IMR-90 (cell line): Measurements from ENCODE around the gene SHB. TPM values are rescaled to one million over a fixed set of nuclear protein-coding genes. Genes with fewer than 3 reads are reported as not detected.

ENCODE experiments used
- ATAC-seq: fragments of 200-7000 bp; cut with Tn5 transposase; 2 replicates; pipeline ENCODE4 v1.9.1; 2020; ENCODE audit warnings: low read depth, mild to moderate bottlenecking, moderate library complexity
- BruUV-seq: library from RNA; stranded (reverse); fragments of 400-500 nt; replicated peaks from 2 replicates; lab custom pipeline; 2021; lab: Mats Ljungman, UMichigan
- CTCF ChIA-PET: fragments of 300-600 bp; formaldehyde crosslinking; extraction: SDS; loops from one replicate; lab custom pipeline; 2021; ENCODE audit warnings: antibody characterized with exemption; lab: Yijun Ruan, JAX
- POLR2A ChIA-PET: fragments of 300-600 bp; sonication (Branson Sonifier 250); formaldehyde crosslinking; loops from one replicate; lab custom pipeline; 2022; ENCODE audit warnings: antibody characterized with exemption; ENCODE audit not compliant: unreplicated experiment; lab: Charles Lee
- DNase-seq: peaks from one replicate; pipeline ENCODE4 v3.0.0; 2013
- H2AFZ ChIP-seq: replicated peaks from 2 replicates; pipeline ENCODE3; 2013; ENCODE audit warnings: low read length, mild to moderate bottlenecking; ENCODE audit not compliant: poor library complexity
- H2AK5ac ChIP-seq: 2 replicates; pipeline ENCODE4 v1.6.1; 2013; ENCODE audit warnings: low read depth, low read length, inconsistent platforms
- H2AK9ac ChIP-seq: replicated peaks from 2 replicates; pipeline ENCODE3; 2013; ENCODE audit warnings: mild to moderate bottlenecking, low read depth, low read length, moderate library complexity; ENCODE audit not compliant: poor library complexity
- H2BK120ac ChIP-seq: 2 replicates; pipeline ENCODE4 v1.6.1; 2013; ENCODE audit warnings: low read depth, low read length, inconsistent platforms
- H2BK15ac ChIP-seq: 3 replicates; pipeline ENCODE4 v1.6.1; 2013; ENCODE audit warnings: low read depth, low read length, inconsistent platforms
- H2BK20ac ChIP-seq: 2 replicates; pipeline ENCODE4 v1.6.1; 2013; ENCODE audit warnings: low read depth, mild to moderate bottlenecking, inconsistent platforms, low read length, moderate library complexity
- H2BK5ac ChIP-seq: 2 replicates; pipeline ENCODE4 v1.6.1; 2013; ENCODE audit warnings: mild to moderate bottlenecking, low read depth, low read length, inconsistent platforms; ENCODE audit not compliant: poor library complexity, severe bottlenecking
- H3K14ac ChIP-seq: replicated peaks from 2 replicates; pipeline ENCODE4 v1.6.1; 2013; ENCODE audit warnings: low read depth, low read length, inconsistent platforms
- H3K18ac ChIP-seq: 2 replicates; pipeline ENCODE4 v1.6.1; 2013; ENCODE audit warnings: low read depth, low read length, control low read depth
- H3K23ac ChIP-seq: 2 replicates; pipeline ENCODE4 v1.6.1; 2013; ENCODE audit warnings: low read depth, low read length, inconsistent platforms
- H3K27ac ChIP-seq: 2 replicates; pipeline ENCODE4 v1.5.1; 2013; ENCODE audit warnings: mild to moderate bottlenecking, control low read depth, low read length; ENCODE audit not compliant: insufficient read depth
- H3K27me3 ChIP-seq: 2 replicates; pipeline ENCODE4 v1.6.1; 2013; ENCODE audit warnings: low read length; ENCODE audit not compliant: control insufficient read depth, insufficient read depth
- H3K36me3 ChIP-seq: 2 replicates; pipeline ENCODE4 v1.6.1; 2013; ENCODE audit warnings: low read length, mixed read lengths; ENCODE audit not compliant: control insufficient read depth, insufficient read depth
- H3K4ac ChIP-seq: 2 replicates; pipeline ENCODE4 v1.6.1; 2013; ENCODE audit warnings: low read depth, low read length, inconsistent platforms
- H3K4me1 ChIP-seq: 2 replicates; pipeline ENCODE4 v1.6.1; 2013; ENCODE audit warnings: low read length, mixed read lengths; ENCODE audit not compliant: control insufficient read depth, insufficient read depth
- H3K4me2 ChIP-seq: 2 replicates; pipeline ENCODE4 v1.6.1; 2013; ENCODE audit warnings: low read depth, mild to moderate bottlenecking, control low read depth, low read length, moderate library complexity
- H3K4me3 ChIP-seq: 2 replicates; pipeline ENCODE4 v1.5.1; 2013; ENCODE audit warnings: low read depth, mild to moderate bottlenecking, control low read depth, low read length, moderate library complexity; ENCODE audit not compliant: insufficient read depth
- H3K56ac ChIP-seq: 2 replicates; pipeline ENCODE4 v1.6.1; 2013; ENCODE audit warnings: low read length, inconsistent platforms; ENCODE audit not compliant: insufficient read depth; ENCODE audit errors: extremely low read depth
- H3K79me1 ChIP-seq, 2 experiments: 2 replicates each; pipeline ENCODE4 v1.6.1; 2013; ENCODE audit warnings: low read length in 2 of 2, inconsistent platforms in 1 of 2, low read depth in 1 of 2
- H3K9ac ChIP-seq: 2 replicates; pipeline ENCODE4 v1.6.1; 2013; ENCODE audit warnings: low read depth, low read length, control low read depth
- H3K9me1 ChIP-seq: 2 replicates; pipeline ENCODE4 v1.6.1; 2013; ENCODE audit warnings: low read length, inconsistent platforms; ENCODE audit not compliant: insufficient read depth
- H3K9me3 ChIP-seq: 2 replicates; pipeline ENCODE4 v1.6.1; 2013; ENCODE audit warnings: low read length; ENCODE audit not compliant: control insufficient read depth, insufficient read depth
- H4K20me1 ChIP-seq: 2 replicates; pipeline ENCODE4 v1.6.1; 2013; ENCODE audit warnings: low read length, inconsistent platforms; ENCODE audit not compliant: insufficient read depth
- H4K5ac ChIP-seq: 2 replicates; pipeline ENCODE4 v1.6.1; 2013; ENCODE audit warnings: mild to moderate bottlenecking, low read depth, low read length, control low read depth
- H4K8ac ChIP-seq, 2 experiments: 2 replicates each; pipeline ENCODE4 v1.6.1; 2013; ENCODE audit warnings: low read depth in 2 of 2, low read length in 2 of 2, control low read depth in 1 of 2, inconsistent platforms in 1 of 2
- H4K91ac ChIP-seq: 2 replicates; pipeline ENCODE4 v1.6.1; 2013; ENCODE audit warnings: low read depth, low read length, inconsistent platforms; ENCODE audit not compliant: insufficient read depth
- MAZ ChIP-seq: IDR thresholded peaks from 2 replicates; pipeline ENCODE4 v1.6.1; 2012; ENCODE audit warnings: low read depth, mild to moderate bottlenecking, low read length, improper control_type of control experiment, moderate library complexity, borderline replicate concordance
- MXI1 ChIP-seq: IDR thresholded peaks from 2 replicates; pipeline ENCODE4 v1.6.1; 2012; ENCODE audit warnings: low read depth, mild to moderate bottlenecking, low read length, moderate library complexity, borderline replicate concordance
- NFE2L2 ChIP-seq: fragments of 150-350 bp; IDR thresholded peaks from 2 replicates; pipeline ENCODE4 v1.6.1; 2016; ENCODE audit warnings: low read depth, mild to moderate bottlenecking, low read length
- WGBS, 2 experiments: methylation state at CpG; one replicate each; pipeline versions ENCODE4 v1.1.5 to v1.1.7; 2013; ENCODE audit warnings: missing lambda C conversion rate in 2 of 2; ENCODE audit not compliant: insufficient read length in 1 of 2; ENCODE audit errors: extremely low coverage in 2 of 2; 5-methylcytosine and 5-hydroxymethylcytosine counted together
- dilution Hi-C: fragments of 300-500 bp; cut with HindIII; formaldehyde crosslinking; loops from one replicate; pipeline ENCODE4 v1.14.3; 2018; ENCODE audit warnings: low sequenced_read_pairs; ENCODE audit not compliant: unreplicated experiment
- in situ Hi-C: fragments of 300-500 bp; cut with MboI; formaldehyde crosslinking; loops from 3 replicates; pipeline ENCODE4 v1.14.3; 2019; ENCODE audit warnings: low sequenced_read_pairs, inconsistent platforms, mixed read lengths
- intact Hi-C: fragments of 100-400 bp; cut with micrococcal nuclease; formaldehyde crosslinking; loops from 2 replicates; pipeline ENCODE4 v1.10.0; 2022
- polyA plus RNA-seq, 3 experiments: library from polyadenylated mRNA; depleted of rRNA; stranded (reverse); fragments of >200 nt; gene quantifications; 2 replicates each; pipeline ENCODE4 v1.2.3, GENCODE V29; 2012; ENCODE audit warnings: low replicate concordance in 1 of 3
- total RNA-seq: library from RNA; depleted of rRNA; stranded (reverse); fragments of >200 nt; gene quantifications from 2 replicates; pipeline ENCODE4 v1.2.3, GENCODE V29; 2012

Gene SHB
- total and polyA plus RNA-seq, 2 of the 4 experiments (the other 2 are of a cell fraction): 6.1 to 20.4 TPM

GRCh38 chr9:37998881-37999587, 70.0 kb downstream of the SHB start:
- CTCF ChIA-PET: interaction anchor here (1.0 kb wide), 1 partner anchor 10 kb away, joined by 4 read pairs; no protein-coding TSS in a partner anchor
- Histone ChIP-seq H3K27ac (peak overlapping the region; percentile 50), H2AK9ac (peak overlapping the region; percentile 80), H3K4me3 (no peak overlapping the region), H3K79me1 (peaks cover 53 to 99% of the 10 kb centered on the region in 2 experiments), H2AK5ac (peak overlapping the region; percentile 61), H3K4me1 (peaks cover 52% of the 10 kb centered on the region), H3K27me3 (no peaks in the 10 kb centered on the region), H3K4me2 (no peak overlapping the region), H4K91ac (peak overlapping the region; percentile 55), H3K9me3 (no peaks in the 10 kb centered on the region), H2AFZ (no peak overlapping the region), H2BK5ac (peak overlapping the region; percentile 58), H4K8ac (peak overlapping the region; percentile 29 to 38; a peak in 3 of 4 replicates), H3K14ac (peak overlapping the region; percentile 44; the same call in 1 of the 2 replicates), H3K56ac (no peak overlapping the region), H3K36me3 (peaks cover 18% of the 10 kb centered on the region), H3K23ac (peak overlapping the region; percentile 48; the same call in 1 of the 2 replicates), H3K18ac (no peak overlapping the region; the same call in none of the 2 replicates), H3K9ac (peak overlapping the region; percentile 50), H4K5ac (peak overlapping the region; percentile 19; the same call in 1 of the 2 replicates), H4K20me1 (peaks cover 52% of the 10 kb centered on the region), H2BK20ac (peak overlapping the region; percentile 42; the same call in 1 of the 2 replicates), H2BK120ac (peak overlapping the region; percentile 21; the same call in 1 of the 2 replicates), H3K4ac (peak overlapping the region; percentile 55), H2BK15ac (0 out of 3 replicates have a peak overlapping the region, but pooled peaks have one; percentile 5), H3K9me1 (peaks cover 53% of the 10 kb centered on the region)
- DNase-seq: peak; percentile 49
- dilution Hi-C loops: no loop called here
- POLR2A ChIA-PET: no interaction called here
- BruUV-seq: no TSS peak
- in situ Hi-C loops: no loop called here
- intact Hi-C loops: no loop called here
- 86% methylated on average over 2 of the region's 5 CpGs; no CpG with 5 or more reads in 1 of the 2 experiments for WGBS, 2 experiments
- no peak for TF ChIP-seq MAZ
- no peak for TF ChIP-seq NFE2L2
- TF ChIP-seq MXI1: no peak
- ATAC-seq: peak; percentile 13
